Measurements from ENCODE around the gene ATP2B3.

ATP2B3 gene

DNA sequence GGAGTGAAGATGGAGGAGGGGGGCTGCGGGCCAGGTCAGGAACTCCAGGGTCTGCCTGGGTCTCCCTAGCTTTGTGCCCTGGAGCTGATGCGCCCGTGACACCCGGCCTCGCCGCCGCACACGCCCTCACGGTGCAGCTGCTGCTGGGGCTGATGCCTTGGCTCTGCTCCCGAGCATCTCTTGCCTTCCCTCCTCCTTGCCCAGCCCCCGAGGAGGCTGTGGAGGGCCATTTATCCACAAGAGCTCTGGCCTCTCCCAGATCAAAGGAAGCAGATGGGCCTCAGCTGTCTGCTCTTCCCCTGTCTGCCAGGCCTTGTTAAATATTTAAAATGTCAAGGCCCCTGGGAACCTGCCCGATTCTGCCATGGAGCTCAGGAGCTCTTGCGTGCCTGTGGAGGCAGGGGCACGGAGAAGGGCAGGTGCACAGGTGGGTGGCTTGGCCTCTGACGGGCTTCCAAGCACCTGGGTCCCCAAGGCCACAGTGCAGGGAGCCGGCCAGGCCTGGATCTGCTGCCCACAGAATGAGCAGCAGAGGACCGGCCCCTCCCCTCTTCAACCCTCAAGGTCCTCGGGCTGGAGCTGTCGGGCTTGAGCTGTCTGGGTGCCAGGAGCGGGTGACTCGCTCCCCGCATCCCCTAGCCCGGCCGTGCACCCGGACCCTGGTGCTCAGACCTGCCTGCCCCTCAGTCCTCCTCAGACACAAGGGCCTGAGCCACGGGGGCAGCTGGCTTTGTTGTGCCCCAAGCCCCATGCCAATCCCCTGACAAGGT, 20.3 kb downstream of the ATP2B3 start:
- DNase-seq (ENCODE audit: low spot score) = no peak

DNA sequence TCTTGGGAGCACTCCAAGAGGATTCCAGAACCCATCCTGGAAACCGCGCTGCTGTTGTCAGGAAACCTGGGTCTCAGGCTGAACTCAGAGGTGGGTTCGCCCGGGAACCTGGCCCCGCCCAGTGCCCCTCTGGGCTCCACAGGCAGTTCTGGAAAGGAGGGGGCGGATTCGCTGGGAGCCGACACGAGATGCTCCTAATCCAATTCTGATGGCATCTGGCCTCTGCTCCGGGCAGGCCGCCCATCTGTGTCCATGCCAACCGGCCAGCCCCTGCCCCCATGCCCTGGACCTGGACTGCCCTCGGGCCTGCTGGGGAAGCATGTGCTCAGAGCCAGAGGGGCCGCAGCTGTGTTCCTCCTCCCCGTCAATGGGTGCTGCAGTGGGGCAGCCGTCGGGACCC, 21.0 kb downstream of the ATP2B3 start:
- DNase-seq (ENCODE audit: low spot score) = no peak

DNA sequence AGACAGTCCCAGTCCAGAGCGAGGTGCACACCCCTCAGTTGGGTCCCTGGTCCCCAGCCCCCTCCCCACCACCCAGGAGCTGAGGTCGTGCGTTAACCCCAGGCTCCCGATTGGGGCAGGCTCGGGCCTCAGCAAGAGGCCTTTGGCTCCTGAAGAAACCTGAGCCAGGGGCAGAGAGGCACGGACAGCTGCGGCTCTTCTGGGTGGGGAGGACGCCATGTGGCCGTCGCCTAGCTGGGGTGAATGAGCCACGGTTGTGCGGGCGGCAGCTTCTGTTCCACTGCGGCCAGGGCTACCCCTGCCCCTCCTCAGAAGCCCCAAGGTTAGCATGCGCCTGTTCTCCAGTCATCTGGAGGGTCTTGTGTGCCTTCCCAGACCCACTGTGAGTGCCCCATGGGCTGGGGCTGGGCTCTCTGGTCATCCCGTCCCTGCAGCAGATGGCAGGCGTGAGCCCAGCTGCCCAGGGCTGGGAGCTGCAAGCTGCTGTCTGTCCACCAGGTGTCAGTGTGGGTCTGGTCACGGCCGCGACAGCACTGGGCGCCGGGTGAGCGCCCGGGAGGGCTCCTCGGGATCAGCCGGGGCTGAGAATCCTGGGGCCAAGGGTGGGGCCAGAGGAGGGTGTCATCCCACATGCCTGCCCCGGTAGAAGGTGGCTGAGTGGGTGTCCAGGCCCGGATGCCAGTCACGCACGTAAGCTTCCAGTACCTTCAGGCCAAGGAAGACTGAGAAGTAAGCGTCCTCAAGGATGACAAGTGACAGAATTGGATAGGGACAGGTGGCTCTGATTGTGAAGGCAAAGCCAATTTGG, 21.9 kb downstream of the ATP2B3 start:
- peak; percentile 36 for DNase-seq (ENCODE audit: low spot score)

DNA sequence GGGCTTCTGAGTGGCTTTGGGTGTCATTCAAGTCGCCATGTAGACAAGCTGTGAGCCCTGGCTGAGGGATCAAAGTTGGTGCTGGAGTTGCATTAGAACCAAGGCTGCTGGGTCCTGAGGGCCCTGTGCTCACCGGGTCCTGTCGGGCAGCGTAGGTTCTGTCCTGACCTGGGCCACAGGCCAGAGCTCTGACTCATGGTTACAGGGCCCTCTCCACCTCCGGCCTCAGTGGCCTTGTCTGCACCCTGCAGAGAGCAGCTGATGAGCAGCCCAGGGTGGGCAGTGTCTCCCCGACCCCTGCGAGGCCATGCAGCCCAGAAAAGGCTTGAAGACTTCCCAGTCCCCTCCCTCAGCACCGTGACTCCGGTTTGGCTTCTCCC, 22.5 kb downstream of the ATP2B3 start:
- no peak for DNase-seq (ENCODE audit: low spot score)

DNA sequence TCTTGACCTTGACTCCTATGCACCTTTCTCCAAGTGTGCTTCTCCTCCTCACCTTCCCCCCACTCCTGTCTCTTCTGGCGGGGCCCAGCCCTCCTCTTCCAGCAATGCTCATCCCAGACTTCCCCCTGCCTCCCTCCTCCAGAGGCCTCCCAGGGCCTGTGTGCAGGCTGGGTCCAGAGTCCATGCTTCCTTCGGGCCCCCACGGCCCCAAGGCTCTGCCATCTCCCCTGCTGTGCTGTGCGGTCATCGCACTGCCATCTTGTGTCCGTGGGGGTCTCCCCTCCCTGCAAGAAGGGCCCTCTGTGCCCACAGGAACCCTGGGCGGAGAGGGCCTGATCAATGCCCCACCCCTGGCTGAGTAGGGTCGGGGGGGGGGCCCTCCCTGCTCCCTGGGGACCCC, 27.3 kb downstream of the ATP2B3 start:
- DNase-seq (ENCODE audit: low spot score) = no peak

DNA sequence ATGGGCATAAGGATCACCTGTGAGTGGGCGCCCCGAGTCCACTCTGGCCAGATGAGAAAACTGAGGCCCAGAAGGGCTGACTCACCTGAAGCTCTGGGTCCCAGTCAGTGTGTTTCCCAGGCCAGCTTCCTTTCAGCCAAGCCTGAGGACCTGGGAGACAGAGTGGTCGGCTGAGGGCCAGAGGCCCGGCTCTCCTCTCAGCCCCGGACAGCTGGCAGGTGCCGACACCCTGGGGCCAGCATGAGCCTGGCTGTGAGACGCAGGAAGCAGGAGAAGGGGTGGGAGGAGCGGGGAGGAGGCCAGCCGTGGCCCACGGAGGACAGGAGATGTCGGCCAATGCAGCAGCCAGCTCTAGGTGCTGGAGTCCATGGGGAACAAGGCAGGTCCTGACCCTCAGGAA, 28.9 kb downstream of the ATP2B3 start:
- no peak for DNase-seq (ENCODE audit: low spot score)

DNA sequence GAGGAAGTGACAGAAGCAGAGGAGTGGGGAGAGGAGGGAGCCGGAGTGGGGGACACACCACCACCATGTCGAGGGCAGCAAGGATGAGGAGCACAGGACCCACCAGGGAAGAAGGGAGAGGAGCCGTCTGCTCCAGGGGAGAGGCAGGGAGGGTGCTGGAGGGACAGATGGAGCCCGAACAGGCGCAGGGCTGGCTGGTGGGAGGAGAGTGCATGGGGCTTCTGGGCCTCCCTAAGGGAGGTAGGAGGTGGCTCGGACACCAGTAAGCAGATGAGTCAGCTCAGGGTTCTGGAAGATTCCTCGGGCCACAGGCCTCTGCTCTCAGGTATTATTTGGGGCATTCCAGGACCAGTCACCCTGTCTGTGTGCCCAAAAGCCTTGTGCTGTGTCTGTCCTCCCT, 29.8 kb downstream of the ATP2B3 start:
- DNase-seq (ENCODE audit: low spot score) = no peak

DNA sequence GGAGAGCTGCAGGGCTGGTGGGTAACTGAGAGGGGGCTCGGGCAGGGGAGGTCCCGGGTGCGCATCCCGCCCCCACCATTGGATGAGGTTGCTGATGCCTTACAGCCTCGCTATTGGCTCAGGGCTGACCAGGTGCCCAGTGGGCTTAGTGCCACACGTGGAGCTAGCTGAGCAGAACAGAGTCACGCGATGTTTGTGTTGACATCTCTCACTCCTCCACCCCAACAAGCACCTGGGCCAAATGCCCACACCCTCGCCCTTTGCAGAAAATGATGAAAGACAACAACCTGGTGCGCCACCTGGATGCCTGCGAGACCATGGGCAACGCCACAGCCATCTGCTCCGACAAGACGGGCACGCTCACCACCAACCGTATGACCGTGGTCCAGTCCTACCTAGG, 31.8 kb downstream of the ATP2B3 start:
- no peak for DNase-seq (ENCODE audit: low spot score)

DNA sequence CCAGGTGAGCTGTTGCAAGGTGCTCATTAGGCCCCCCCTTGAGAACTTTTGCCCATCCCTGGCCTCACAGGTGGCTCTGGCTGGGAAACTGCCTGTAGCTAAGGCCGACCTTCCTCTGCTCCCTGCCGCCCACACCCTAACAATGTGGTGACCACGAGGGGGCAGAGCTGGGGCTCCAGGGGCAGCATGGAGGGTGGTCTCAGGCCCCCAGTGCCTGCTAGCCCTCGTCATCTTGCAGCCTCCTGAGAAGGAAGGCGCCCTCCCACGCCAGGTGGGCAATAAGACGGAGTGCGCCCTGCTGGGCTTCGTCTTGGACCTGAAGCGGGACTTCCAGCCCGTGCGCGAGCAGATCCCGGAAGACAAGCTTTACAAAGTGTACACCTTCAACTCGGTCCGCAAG, 32.4 kb downstream of the ATP2B3 start:
- no peak for DNase-seq (ENCODE audit: low spot score)

DNA sequence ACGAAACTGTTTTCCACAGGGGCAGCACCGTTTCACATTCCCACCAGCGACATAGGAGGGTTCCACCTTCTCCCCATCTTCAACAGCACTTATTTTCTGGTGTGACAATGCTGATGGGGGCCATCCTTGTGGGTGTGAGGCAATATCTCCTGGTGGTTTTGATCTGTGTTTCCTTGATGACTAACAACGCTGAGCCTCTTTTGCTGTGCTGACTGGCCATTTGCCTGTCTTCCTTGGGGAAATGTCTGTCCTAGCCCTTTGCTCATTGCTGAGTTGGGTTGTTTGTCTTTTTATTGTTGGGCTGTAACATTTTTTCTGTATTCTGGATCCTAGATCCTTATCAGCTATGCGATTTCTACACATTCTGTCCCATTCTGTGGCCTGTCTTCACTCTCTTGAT, 33.7 kb downstream of the ATP2B3 start:
- DNase-seq (ENCODE audit: low spot score) = no peak

DNA sequence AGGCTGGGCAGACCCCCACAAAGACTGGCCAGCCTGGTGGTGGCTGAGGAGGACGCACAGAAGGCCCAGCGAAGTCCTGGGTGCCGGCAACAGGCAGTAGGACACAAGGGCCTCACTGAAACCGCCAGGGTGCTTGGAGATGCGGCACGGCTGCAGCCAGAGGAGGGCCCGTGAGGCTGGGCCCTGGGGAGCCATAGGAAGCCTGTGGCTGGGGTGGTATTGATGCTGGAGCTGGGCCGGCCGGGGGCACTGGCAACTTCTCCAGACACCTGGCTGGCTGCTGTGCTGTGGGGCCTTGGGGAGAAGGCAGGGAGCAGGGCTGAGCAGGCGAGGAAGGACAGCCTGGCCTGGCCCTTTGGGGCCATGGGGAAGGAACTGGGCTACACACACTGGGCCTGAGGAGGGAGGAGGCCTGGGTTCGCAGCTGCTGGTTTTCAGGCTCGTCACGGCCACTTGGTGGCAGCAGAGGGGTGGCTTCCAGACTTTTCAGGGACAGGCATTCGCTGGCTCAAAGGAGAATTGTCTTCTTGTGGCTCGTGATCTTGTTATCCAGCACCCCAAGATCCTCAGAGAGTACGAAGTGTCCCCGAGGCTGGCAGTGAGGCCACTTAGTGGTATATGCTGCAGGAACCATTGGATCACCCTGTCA, 37.2 kb downstream of the ATP2B3 start:
- peak; percentile 76 for DNase-seq (ENCODE audit: low spot score)

DNA sequence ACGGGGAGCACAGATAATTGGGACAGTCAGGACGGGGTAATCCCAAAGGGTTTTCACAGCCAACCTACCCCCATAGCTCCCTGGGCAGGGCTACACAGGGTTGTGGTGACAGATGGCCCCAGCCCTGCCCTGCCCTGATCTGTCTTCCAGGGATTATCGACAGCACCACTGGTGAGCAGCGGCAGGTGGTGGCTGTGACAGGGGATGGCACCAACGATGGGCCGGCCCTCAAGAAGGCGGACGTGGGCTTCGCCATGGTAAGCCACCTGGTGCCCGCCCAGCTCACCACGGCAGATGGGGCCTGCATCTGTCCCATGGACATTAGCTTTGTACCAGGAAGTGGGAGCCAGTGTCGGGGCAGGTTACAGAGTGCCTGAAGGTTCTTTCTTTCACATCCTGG, 39.3 kb downstream of the ATP2B3 start:
- no peak for DNase-seq (ENCODE audit: low spot score)

DNA sequence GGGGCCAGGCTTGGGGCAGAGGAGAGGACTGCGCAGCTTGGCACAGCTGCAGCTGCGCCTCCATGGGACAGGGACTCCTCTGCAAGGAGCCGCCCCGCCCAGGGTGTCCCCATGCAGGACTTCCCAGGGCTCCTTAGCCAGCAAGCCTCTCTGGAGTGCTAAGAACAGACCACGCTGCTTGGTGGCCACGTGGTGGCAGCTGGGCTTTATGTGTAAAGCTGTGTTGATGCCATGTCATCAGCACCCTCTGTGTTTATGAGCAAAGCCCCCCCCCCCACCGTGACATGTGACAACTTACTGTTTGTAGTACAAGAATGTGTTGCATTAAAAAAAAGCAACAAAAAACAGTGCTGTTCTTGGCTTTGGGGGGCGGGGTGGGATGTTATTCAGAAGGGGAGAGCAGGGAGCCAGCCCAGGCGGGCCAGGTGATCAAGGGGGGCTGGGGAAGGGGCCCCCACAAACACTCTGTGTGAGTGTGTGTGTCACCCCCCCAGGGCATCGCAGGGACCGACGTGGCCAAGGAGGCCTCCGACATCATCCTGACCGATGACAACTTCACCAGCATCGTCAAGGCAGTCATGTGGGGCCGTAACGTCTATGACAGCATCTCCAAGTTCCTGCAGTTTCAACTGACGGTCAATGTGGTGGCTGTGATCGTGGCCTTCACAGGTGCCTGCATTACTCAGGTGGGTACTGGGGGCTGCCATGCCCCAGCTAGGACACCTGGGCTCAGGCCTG, 40.3 kb downstream of the ATP2B3 start:
- DNase-seq (ENCODE audit: low spot score) = no peak

DNA sequence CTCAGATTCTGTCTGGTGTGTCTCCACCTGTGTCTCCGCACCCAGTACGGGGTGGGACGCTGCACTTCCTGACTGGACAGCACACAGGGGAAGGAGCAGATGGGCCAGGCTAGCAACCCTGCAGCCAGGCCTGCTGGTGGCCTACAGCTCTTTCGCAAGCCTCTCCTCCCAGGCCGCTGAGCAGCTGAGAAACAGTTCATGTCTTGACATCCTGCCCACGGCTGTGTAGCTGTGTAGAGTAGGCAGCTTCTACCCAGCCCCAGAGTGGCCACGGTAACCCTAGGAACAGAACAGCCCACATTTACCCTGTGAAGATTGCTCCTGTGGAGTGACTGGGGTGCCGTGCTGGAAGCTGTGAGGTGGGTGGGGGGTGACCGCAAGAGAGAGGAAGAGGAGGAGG, 42.6 kb downstream of the ATP2B3 start:
- no peak for DNase-seq (ENCODE audit: low spot score)

DNA sequence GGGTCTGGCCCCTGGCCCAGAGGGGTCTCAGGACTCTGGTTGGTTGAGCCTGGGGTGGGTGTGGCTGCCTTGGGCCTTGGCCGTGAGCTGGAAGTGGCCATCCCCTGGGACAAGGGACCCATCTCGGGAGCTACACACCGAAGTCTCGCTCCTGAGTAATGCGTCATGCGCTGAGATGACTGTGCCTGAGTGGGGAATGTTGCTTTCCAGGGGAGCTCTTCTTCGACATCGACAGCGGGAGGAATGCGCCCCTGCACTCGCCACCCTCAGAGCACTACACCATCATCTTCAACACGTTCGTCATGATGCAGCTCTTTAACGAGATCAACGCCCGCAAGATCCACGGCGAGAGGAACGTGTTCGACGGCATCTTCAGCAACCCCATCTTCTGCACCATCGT, 43.0 kb downstream of the ATP2B3 start:
- peak; percentile 29 for DNase-seq (ENCODE audit: low spot score)

DNA sequence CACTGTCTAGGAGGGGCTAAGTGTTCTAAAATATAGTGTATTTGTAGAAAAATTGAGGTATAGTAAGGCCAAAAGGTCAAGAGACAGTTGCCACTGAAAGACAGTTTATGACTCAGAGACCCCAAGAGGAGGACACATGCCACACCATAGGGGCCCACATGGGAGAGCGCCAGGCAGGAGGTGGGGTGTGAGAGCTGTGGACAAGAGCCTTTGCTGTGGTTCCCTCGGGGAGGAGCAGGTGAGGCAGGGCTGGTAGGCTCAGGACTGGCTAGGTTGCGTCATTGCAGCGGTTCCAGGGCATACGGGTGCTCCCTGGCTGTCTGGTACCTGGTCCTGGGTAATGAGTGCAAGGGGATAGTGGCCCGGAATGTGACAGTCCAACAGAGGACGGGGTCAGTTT, 43.9 kb downstream of the ATP2B3 start:
- DNase-seq (ENCODE audit: low spot score) = no peak

DNA sequence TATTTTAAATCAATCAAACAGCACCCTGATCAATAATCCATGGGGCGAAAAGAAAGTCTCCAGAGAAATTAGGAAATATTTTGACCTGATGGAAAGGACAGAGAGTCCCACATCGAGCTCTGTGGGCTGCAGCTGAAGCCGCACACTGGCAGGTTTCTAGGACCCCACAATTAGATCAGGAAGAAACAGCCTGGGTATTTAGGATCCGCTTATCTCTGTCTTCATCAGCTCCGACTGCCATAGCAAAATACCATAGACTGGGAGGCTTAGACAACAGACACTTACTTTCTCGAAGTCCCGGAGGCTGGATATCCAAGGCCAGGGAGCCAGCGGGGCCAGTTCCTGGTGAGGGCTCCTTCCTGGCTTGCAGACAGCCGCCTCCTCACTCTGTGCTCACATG, 45.1 kb downstream of the ATP2B3 start:
- DNase-seq (ENCODE audit: low spot score) = no peak

DNA sequence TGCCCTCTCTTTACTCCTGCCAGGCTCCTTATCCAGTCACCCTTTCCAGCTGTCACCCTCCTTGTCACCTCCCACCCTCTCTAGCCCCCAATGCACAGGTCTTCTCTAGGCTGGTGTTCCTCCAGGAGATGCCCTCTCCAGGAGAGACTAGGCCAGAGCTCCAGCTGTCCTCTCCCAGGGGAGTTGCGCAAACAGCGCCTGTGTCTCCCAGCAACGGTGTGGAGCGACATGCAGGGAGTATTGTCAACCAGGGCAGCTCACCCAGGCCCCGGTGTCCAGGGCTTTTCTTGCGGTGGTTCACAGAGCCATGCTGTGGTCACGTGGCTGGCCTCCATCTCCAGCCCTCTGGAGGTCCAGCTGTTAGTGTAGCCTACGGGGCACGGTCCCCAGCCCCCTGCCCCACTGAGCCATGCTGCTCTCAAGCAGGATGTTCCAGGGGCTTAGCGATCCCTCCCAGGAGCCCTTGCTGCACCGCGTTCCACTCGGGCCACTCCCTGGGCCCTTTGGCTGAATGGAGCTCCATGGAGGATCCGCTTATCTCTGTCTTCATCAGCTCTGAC, 46.7 kb downstream of the ATP2B3 start:
- DNase-seq (ENCODE audit: low spot score) = no peak

DNA sequence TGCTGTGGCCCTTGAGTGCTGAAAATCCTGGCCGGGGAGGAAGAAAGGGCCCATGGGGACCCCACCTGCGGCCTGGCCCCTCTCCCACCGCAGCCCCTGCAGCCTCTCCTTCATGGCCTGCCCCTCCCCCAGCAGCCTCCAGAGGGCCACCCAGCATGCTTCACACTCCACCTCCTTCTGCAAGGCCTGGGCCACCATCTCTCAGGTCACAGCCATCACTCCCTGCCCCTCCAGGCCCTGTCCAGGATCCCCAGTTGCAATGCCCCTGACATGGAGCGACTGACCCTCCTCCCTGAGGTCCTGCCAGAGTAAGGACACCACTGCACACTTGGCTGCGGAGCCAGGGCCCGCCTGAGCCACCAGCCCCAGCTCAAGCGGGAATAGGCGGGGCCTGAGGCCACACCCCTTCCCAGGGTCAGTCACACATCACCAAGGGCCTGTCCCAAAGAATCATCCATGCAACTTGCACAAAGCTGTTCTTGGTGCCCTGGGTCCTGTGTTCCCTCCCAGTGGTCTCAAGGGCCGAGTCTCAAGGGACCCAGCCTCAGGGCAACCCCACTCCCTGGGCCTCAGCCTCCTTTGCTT, 48.6 kb downstream of the ATP2B3 start:
- DNase-seq (ENCODE audit: low spot score) = no peak

DNA sequence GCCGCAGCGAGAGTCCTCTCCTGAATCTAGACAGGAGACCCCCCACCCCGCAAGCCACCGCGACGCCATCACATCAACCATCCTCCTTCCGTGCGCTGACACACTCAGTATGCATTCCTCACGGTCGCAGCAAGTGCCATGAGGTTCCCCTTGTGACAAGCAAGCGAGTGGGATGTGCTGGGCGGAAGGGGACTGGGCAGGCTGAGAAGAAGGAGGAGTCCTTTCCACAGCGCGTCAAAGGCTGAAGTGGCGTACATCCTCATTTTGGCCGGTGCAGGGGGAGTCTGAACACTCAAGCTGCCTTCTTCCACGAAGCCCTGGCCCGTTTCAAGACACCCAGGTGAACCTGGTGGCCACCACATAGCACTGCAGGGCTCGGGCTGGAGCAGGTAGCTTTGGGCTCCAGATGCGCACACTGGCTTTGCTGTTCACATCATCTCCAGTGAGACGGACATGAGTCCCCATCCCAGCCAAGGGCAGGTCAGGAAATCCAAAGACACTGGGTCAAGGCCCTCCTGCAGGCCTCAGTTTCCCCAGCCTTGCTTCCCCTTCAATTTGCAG, 51.1 kb downstream of the ATP2B3 start:
- no peak for DNase-seq (ENCODE audit: low spot score)

DNA sequence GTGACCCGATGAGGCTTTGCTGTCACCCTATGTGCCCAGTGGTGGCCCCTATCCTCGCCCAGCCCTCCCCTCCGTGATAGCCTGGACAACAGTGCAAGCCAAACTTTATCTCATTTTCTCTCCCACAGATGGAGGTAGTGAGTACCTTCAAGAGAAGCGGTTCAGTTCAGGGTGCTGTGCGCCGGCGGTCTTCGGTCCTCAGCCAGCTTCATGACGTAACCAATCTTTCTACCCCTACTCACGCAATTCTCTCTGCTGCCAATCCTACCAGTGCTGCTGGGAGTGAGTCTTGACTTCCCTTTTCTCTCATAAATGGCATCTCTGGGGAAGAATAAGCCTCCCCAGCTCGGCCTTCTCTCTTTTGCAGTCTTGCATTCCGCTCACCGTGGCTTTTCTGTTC, 52.0 kb downstream of the ATP2B3 start:
- no peak for DNase-seq (ENCODE audit: low spot score)

DNA sequence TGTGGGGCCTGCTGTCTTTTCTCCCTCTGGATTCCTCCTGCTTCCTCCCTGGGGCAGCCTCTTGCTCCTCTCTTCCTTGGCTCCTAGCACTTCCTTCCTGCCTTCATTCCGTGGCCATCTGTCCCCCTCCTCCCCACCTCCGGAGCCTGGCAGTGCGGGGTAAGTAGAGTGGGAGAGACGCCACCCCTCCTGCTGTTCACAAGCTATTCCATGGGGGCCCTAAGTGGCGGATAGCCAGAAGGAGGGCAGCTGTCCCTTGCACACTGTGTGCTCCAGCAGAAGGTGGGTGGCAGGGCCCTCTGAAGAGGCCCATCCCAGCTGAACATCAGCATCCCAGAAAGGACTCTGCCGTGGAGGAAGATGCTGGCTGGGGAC, 54.1 kb downstream of the ATP2B3 start:
- no peak for DNase-seq (ENCODE audit: low spot score)

Measured in putamen (tissue), 1 donor.